Activated T-cell treated with anti-CD3 and anti-CD28 coated beads, Interleukin-2, amount 50 U/mL, for 1 hour (primary cell): ENCODE results near the gene OR8B4.
"Not testable (repeated sequence)": the region's sequence is repeated elsewhere in the genome, so short reads cannot be mapped to it uniquely, and the experiment has no call there.

ENCODE experiments used
- DNase-seq: peaks from one replicate; pipeline ENCODE4 v3.0.0-alpha.2; 2020

Gene OR8B4

DNA sequence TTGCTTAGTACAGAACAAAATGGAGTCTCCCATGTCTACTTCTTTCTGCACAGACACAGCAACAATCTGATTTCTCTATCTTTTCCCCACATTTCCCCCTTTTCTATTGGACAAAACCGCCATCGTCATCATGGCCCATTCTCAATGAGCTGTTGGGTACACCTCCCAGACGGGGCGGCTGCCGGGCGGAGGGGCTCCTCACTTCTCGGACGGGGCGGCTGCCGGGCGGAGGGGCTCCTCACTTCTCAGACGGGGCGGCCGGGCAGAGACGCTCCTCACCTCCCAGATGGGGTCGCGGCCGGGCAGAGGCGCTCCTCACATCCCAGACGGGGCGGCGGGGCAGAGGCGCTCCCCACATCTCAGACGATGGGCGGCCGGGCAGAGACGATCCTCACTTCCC, 21.5 kb downstream of the OR8B4 start:
- DNase-seq: not testable (repeated sequence)

GRCh38 chr11:124402326-124402922, 22.2 kb downstream of the OR8B4 start:
- DNase-seq: no peak

- no peak for DNase-seq
These were observed 25.7 kb downstream of the OR8B4 start, which contains the start of gene OR8B3 for GRCh38 chr11:124398924-124399323. OR8B3 (minus strand) TSS chr11:124399024; CDS start chr11:124397351, 1,673 bp downstream.

DNA sequence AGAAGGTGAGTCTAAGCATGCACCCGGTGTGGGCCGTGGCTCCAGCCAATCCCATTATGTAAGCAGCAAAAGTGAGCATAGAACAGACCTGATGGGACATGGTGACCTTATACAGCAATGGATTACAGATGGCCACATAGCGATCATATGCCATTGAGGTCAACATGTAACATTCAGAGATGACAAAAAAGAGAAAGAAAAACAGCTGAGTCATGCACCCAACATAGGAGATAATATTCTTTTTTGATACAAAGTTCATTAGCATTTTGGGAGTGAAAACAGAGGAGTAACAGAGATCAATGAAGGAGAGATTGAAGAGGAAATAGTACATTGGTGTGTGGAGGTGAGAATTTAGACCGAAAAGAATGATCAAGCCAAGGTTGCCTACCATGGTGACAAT, 27.8 kb downstream of the OR8B4 start:
- not testable (repeated sequence) for DNase-seq

DNA sequence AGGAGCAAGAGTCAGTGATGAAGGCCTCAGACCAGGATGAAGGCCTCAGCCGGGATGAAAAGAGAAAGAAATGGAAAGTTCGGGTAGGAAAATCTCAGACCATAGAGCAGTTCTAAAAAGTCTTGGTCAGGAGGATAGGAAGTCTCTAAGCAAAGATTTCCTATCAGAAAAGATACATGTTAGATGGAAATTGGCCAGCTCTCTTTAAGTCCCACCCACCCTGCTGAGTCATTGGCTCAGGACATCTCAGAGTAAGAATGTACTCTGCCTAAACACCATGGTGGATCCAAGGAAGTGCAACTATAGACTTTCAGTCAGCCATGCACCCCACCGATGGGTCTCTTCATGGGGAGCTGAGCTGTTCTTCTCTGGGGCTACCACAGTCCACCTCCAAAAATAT, 30.3 kb downstream of the OR8B4 start:
- no peak for DNase-seq

DNA sequence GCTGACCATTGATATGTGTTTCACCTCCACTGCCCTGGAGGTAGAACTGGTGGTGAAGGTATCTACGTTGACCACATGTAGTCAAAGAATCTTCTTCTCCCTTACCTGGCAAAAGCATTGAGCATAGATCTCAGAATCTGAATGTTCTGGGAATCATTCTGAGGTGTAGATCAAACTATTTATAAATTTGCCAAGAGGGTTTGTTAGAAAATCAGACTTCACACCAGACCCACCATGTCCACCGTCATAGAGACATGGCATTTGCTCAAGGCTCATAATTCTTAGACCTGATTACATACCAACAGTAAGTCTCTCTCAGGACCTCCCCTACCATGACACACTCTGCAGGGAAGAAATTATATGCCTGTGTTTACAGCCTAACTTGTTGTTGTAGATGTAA, 40.3 kb downstream of the OR8B4 start, which contains the start of gene OR8B2:
OR8B2 (minus strand) TSS at position 101 of the 400 bp plus-strand sequence. CDS start 1,156 bp downstream, outside the sequence.
- DNase-seq: no peak

GRCh38 chr11:124382857-124383256, 41.8 kb downstream of the OR8B4 start:
- not testable (repeated sequence) for DNase-seq

DNA sequence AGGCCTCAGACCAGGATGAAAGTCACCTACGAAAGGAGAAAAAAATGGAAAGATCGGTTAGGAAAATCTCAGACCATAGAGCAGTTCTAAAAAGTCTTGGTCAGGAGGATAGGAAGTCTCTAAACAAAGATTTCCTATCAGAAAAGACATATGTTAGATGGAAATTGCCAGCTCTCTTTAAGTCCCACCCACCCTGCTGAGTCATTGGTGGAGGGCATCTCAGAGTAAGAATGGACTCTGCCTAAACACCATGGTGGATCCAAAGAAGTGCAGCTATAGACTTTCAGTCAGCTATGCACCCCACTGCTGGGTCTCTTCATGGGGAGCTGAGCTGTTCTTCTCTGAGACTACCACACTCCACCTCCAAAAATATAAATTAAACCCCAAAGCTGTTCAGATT, 44.1 kb downstream of the OR8B4 start:
- no peak for DNase-seq

DNA sequence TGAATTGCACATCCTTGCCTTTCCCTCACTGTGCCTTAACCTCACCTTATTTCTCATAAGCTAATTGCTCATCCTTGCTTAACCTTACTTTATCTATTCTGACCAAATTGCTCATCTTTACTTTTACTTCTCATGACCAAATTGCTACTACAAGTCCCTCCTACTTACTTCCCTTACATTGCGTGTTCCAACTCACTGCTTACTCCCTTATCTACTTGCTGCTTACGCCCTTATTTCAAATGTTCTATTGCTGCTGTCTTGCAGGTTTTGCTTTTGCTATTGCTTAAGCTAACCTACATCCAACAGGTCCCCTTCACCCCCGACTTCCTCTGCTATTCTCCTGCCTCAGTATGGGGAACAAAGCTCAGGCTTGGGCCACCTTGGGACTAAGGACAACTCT, 48.4 kb downstream of the OR8B4 start:
- no peak for DNase-seq
